Aorta (tissue), 5 donors: ENCODE measurements around the gene C1QTNF9B. TPM values are rescaled to one million over a fixed set of nuclear protein-coding genes. Genes with fewer than 3 reads are reported as not detected.
A peak's percentile ranks its signal among the peaks of the same experiment; 100 is the strongest.

ENCODE experiments used
- ATAC-seq: fragments of 200-7000 bp; cut with Tn5 transposase; one replicate; pipeline ENCODE4 v1.9.1; 2022; ENCODE audit warnings: moderate library complexity; ENCODE audit not compliant: low FRiP score
- DNase-seq, 2 donors: peaks; one replicate each; pipeline ENCODE4 v3.0.0-alpha.2; 2020
- H3K27ac ChIP-seq, 2 donors: one replicate each; pipeline ENCODE4 v1.5.1; 2013; ENCODE audit warnings: low read length in 2 of 2, mild to moderate bottlenecking in 2 of 2, moderate library complexity in 2 of 2, control low read depth in 1 of 2, inconsistent platforms in 1 of 2, low read depth in 1 of 2
- H3K27me3 ChIP-seq, 2 donors: one replicate each; pipeline ENCODE4 v1.6.1; 2013; ENCODE audit warnings: control low read depth in 1 of 2, low read length in 1 of 2, mild to moderate bottlenecking in 1 of 2, moderate library complexity in 1 of 2; ENCODE audit not compliant: insufficient read depth in 2 of 2, control insufficient read depth in 1 of 2
- H3K36me3 ChIP-seq, 2 donors: one replicate each; pipeline ENCODE4 v1.6.1; 2013; ENCODE audit warnings: control low read depth in 1 of 2, low read length in 1 of 2, mild to moderate bottlenecking in 1 of 2; ENCODE audit not compliant: insufficient read depth in 2 of 2, control insufficient read depth in 1 of 2
- H3K4me1 ChIP-seq, 2 donors: one replicate each; pipeline ENCODE4 v1.6.1; 2013; ENCODE audit warnings: low read length in 2 of 2, control low read depth in 1 of 2, mild to moderate bottlenecking in 1 of 2, moderate library complexity in 1 of 2; ENCODE audit not compliant: insufficient read depth in 2 of 2, control insufficient read depth in 1 of 2
- H3K4me3 ChIP-seq, 2 donors: one replicate each; pipeline ENCODE4 v1.5.1; 2013; ENCODE audit warnings: low read length in 2 of 2, control low read depth in 1 of 2, mild to moderate bottlenecking in 1 of 2
- H3K9me3 ChIP-seq: one replicate; pipeline ENCODE4 v1.6.1; 2013; ENCODE audit warnings: mild to moderate bottlenecking, low read length; ENCODE audit not compliant: control insufficient read depth
- WGBS, 2 donors: extraction: QIAGEN DNeasy Blood & Tissue Kit; methylation state at CpG; one replicate each; pipeline ENCODE4 v1.1.7; 2013; 5-methylcytosine and 5-hydroxymethylcytosine counted together
- intact Hi-C, 2 donors: fragments of 100-400 bp; cut with DNase I; formaldehyde crosslinking; loops; one replicate each; pipeline versions ENCODE4 v1.14.2 to v1.15.0; 2022
- polyA plus RNA-seq, 2 donors: library from polyadenylated mRNA; stranded (reverse); fragments of 200-250 nt; gene quantifications; one replicate each; pipeline ENCODE4 v1.2.3, GENCODE V29; 2013
- total RNA-seq, 2 donors: library from RNA; stranded (reverse); fragmentation: NEBNext Ultra II Directional; extraction: Animal tissue kit (Norgen Biotek cat#: 25700); gene quantifications; one replicate each; pipeline ENCODE4 v1.2.1, GENCODE V29; 2021
- donor health status: healthy with polysubstance abuse.
- donor health status: Bipolar disorder and iron deficiency.
- donor health status: DM: no; HTN: no; CAD: no.
- donor health status: DM: no; HTN: no; CAD: no.
- donor health status: DM: yes; HTN: yes; CAD: no.

C1QTNF9B gene
- total and polyA plus RNA-seq, 4 donors, result 0.93 TPM; not detected in 3

DNA sequence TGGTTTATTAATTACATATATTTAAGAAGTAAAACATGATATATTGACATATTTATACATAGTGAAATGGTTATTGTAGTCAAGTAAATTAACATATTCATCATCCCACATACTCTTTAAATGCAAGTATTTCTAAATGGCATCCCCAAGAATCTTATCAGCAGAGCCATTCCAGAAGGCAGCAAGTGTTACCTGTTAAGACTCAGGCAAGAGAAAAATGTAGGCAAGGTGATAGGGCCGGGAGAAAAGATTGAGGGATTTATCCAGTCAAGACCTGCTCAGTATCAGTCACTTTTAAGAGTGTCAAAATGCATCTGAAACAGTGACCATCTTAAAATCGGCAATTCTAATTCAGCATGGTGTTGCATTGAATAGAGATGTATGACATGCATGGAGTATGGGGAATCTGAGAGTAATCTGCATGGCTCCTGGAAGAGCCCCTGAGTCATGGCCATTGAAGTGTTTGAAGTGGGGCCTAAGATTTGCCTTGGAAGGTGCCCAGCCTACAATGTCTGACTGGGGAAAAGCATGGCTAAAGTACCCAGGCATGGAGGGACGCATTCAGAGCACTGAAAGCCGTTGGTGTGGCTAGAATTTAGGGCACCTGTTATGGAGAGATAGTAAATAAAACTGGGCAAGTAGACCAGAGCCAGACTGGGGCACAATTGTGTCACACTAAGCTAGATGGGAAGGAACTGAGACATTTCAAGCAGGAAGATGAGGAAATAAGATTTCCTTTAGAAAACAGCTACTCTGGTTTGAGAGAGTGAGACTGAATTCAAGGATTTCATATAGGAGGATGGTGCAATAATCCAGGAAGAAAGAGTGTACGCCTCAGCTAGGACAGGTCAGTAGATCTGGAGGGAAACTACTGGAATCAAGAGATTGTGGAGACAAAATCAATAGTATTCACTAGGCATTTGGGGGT lies 25.0 kb upstream of the C1QTNF9B start:
- WGBS, 2 donors, result 80 to 83% methylated on average over 5 of the region's 5 CpGs
- no peak for ATAC-seq
- no peak overlapping the region for H3K4me3 ChIP-seq
- no peaks in the 10 kb centered on the region for H3K9me3 ChIP-seq
- H3K27me3 ChIP-seq, result no peaks in the 10 kb centered on the region
- no peaks in the 10 kb centered on the region for H3K4me1 ChIP-seq
- no peak overlapping the region for H3K27ac ChIP-seq
- intact Hi-C loops, result loop anchor here (5.0 to 10.0 kb wide), 2 partner anchors 300 to 303 kb away; no protein-coding TSS in a partner anchor
- DNase-seq, result no peak
- H3K36me3 ChIP-seq, result no peaks in the 10 kb centered on the region

DNA sequence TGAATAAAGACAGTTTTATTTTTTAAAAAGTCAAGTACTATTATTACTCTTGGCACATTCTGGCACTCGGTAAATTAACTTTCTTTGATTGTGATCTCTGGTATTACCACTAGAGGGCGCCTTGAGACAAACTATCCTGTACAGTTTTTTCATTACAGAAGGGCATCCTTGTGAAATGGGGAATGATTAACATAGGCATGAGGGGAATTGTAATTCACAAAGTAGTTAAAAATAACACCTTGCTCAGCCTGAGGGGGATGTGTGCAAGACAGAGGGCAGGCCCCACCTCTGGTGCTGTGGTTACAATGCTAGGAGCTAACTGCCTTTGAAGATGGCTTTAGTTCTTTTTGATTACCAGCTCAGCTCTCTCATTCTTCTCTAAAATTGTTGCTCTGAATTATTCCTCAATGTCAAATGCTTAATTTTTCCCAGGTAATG lies 24.2 kb upstream of the C1QTNF9B start:
- intact Hi-C loops, result loop anchor here (5.0 to 10.0 kb wide), 2 partner anchors 301 to 303 kb away; no protein-coding TSS in a partner anchor
- Histone ChIP-seq H3K27me3 (no peaks in the 10 kb centered on the region), H3K27ac (no peak overlapping the region), H3K4me1 (no peaks in the 10 kb centered on the region), H3K36me3 (no peaks in the 10 kb centered on the region), H3K9me3 (no peaks in the 10 kb centered on the region), H3K4me3 (no peak overlapping the region)
- DNase-seq (no peak), ATAC-seq (no peak)
- WGBS, 2 donors, result 11 to 14% methylated on average over 2 of the region's 2 CpGs

DNA sequence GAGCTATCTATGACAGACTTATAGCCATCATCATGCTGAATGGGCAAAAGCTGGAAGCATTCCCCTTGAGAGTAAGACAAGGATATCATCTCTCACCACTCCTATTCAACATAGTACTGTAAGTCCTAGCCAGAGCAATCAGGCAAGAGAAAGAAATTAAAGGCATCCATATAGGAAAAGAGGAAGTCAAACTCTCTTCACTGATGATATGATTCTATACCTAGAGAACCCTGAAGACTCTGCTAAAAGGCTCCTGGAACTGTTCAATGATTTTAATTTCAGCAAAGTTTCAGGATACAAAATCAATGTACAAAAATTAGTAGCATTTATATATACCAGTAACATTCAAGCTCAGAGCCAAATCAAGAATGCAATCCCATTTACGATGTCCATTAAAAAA lies 21.7 kb upstream of the C1QTNF9B start:
- no peak for ATAC-seq
- H3K9me3 ChIP-seq, result no peaks in the 10 kb centered on the region
- 86 to 95% methylated on average over 1 of the region's 1 CpG for WGBS, 2 donors
- H3K4me3 ChIP-seq, result no peak overlapping the region
- intact Hi-C loops, result no loop called here
- DNase-seq, result no peak
- H3K4me1 ChIP-seq, result no peaks in the 10 kb centered on the region
- H3K27ac ChIP-seq, result no peak overlapping the region
- H3K27me3 ChIP-seq, result no peaks in the 10 kb centered on the region
- H3K36me3 ChIP-seq, result no peaks in the 10 kb centered on the region

DNA sequence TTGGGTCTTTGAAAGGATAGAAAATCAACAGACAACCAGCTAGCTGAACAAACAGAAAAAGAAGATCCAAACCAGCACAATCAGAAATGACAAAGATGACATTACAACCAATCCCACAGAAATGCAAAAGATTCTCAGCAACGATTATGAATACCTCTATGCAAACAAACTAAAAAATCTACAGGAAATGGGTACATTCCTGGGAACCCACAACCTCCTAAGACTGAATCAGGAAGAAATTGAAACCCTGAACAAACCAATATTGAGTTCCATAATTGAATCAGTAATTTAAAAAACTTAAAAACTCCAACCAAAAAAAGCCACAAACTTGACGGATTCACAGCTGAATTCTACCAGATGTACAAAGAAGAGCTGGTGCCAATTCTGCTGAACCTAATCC lies 20.9 kb upstream of the C1QTNF9B start:
- intact Hi-C loops, result no loop called here
- 67 to 75% methylated on average over 2 of the region's 2 CpGs for WGBS, 2 donors
- DNase-seq (no peak), ATAC-seq (no peak)
- Histone ChIP-seq H3K27me3 (no peaks in the 10 kb centered on the region), H3K36me3 (no peaks in the 10 kb centered on the region), H3K4me3 (no peak overlapping the region), H3K4me1 (no peaks in the 10 kb centered on the region), H3K27ac (no peak overlapping the region), H3K9me3 (no peaks in the 10 kb centered on the region)

DNA sequence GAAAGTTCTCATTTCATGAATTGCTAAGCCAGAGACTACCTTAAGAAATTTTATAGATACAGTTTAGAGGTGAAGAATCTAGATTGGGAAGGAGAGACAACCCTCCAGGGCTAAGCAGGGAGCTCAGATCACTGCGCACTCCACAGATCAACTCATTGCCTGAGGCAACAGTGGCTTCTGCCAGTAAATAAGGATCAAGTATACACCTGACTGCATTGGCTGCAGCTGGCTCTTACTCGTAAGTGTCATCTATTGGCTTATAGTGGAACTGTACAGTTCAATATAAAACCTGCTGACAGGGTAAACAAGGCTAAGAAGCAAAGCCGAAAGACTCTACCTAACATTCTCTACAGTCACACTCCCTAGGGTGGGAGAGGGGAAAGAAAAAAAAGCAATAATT lies 18.0 kb upstream of the C1QTNF9B start:
- no peaks in the 10 kb centered on the region for H3K36me3 ChIP-seq
- no peak overlapping the region for H3K27ac ChIP-seq
- WGBS, 2 donors, result 95 to 96% methylated on average over 3 of the region's 3 CpGs
- ATAC-seq, result no peak
- DNase-seq, result no peak
- intact Hi-C loops, result no loop called here
- H3K27me3 ChIP-seq, result no peaks in the 10 kb centered on the region
- H3K4me1 ChIP-seq, result no peaks in the 10 kb centered on the region
- H3K9me3 ChIP-seq, result no peaks in the 10 kb centered on the region
- H3K4me3 ChIP-seq, result no peak overlapping the region

DNA sequence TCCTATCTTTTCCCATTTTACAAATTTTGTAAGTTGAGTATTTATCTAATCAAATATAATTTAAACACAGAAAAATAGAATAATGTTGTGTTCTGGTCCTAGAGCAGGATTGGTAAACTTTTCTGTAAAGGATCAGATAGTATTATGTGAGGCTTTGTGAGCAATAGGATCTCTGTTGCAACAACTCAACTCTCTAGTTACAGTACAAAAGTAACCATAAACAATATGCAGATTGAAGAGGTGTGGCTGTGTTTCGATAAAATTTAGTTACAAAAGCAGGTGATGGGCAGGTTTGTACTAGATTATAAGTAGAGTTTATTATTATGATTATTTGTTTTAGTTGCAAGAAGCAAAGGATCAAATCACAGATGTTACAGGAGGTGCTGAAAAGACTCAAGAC lies 15.2 kb upstream of the C1QTNF9B start:
- Histone ChIP-seq H3K27me3 (no peaks in the 10 kb centered on the region), H3K27ac (no peak overlapping the region), H3K9me3 (no peaks in the 10 kb centered on the region), H3K4me1 (no peaks in the 10 kb centered on the region), H3K36me3 (no peaks in the 10 kb centered on the region), H3K4me3 (no peak overlapping the region)
- DNase-seq, result no peak
- intact Hi-C loops, result no loop called here
- ATAC-seq, result no peak
- 67 to 80% methylated on average over 1 of the region's 1 CpG for WGBS, 2 donors

DNA sequence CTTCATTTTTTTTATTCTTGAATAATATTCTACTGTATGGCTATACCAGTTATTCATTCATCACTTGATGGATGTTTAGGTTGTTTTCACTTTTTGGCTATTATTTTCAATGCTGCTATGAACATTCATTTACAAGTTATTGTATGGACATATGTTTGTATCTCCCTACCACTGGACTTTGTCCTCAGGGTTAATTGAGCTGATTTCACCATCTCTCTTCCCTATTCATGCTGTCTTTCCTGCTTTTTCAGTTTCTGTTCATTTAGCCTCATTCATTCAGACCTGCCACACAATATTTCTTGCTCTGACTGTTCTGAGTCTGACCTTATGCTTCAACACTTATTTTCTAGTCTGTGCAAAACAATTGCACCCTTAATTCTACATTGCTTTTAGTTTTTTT lies 12.3 kb upstream of the C1QTNF9B start:
- DNase-seq (no peak), ATAC-seq (no peak)
- intact Hi-C loops, result no loop called here
- Histone ChIP-seq H3K4me3 (no peak overlapping the region), H3K9me3 (peaks cover 3% of the 10 kb centered on the region), H3K36me3 (no peaks in the 10 kb centered on the region), H3K4me1 (no peaks in the 10 kb centered on the region), H3K27me3 (peaks cover 0 to 1% of the 10 kb centered on the region in 2 donors), H3K27ac (no peak overlapping the region)

DNA sequence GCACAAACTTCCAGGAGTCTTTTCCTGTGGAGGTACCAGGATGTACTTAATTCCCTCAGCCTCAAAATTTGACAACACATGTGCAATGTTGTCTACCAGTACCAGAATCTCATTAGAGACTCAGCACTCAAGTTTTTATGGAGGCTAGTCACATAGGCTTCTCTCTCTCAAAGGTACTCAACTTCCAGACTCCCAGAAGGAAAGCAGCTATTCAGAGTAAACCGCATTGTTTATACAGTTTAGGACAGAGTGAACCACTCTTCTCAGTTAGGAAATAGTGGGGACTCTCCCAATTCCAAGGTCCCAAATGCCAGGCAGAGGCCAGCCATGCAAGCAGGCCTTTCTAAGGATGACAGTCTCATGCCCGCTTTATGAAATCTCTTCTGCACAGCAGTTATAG lies 8.5 kb upstream of the C1QTNF9B start:
- H3K9me3 ChIP-seq, result peaks cover 3% of the 10 kb centered on the region
- no peak overlapping the region for H3K27ac ChIP-seq
- no peaks in the 10 kb centered on the region for H3K4me1 ChIP-seq
- 93 to 96% methylated on average over 2 of the region's 2 CpGs for whole genome bisulfite sequencing, 2 donors
- H3K36me3 ChIP-seq, result no peaks in the 10 kb centered on the region
- intact Hi-C loops, result no loop called here
- H3K4me3 ChIP-seq, result no peak overlapping the region
- H3K27me3 ChIP-seq, result peaks cover 0 to 1% of the 10 kb centered on the region in 2 donors
- DNase-seq, result no peak
- ATAC-seq, result no peak

DNA sequence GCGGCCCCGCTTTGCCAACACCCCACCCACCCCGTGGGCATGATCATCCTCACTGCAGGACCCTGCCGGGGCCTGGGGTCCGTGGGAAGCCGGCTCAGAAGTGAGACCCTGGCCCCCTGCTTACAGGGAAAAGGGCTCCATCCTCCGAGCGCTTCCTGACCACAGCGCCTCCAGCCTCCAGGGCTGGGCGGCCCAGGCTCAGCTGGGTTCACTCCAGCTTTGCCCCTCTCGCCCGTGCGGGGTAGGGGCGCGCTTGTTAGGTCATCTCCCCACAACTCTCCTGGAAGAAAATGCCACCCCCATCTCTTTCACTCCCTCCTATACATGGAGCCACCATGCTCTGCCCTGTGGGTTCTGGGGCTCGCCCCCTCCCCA lies 6.6 kb upstream of the C1QTNF9B start:
- 50 to 51% methylated on average over 16 of the region's 16 CpGs for WGBS, 2 donors

More for the DNA sequence above, 6.6 kb upstream of the C1QTNF9B start:
- no peaks in the 10 kb centered on the region for H3K4me1 ChIP-seq
- ATAC-seq (peak; percentile 47), DNase-seq (no peak)
- H3K9me3 ChIP-seq, result peaks cover 3% of the 10 kb centered on the region
- H3K27me3 ChIP-seq, result peaks cover 0 to 1% of the 10 kb centered on the region in 2 donors
- H3K27ac ChIP-seq, result no peak overlapping the region
- H3K4me3 ChIP-seq, result no peak overlapping the region
- H3K36me3 ChIP-seq, result no peaks in the 10 kb centered on the region
- intact Hi-C loops, result no loop called here
